HG02759 (cell line): ENCODE measurements around the gene ZFP42.
"Not testable (repeated sequence)": the region's sequence is repeated elsewhere in the genome, so short reads cannot be mapped to it uniquely, and the experiment has no call there.

Experiments used
- ATAC-seq: cut with Tn5 transposase; IDR thresholded peaks from one replicate; pipeline ENCODE4 v1.9.1; 2021; ENCODE audit warnings: mild to moderate bottlenecking, moderate library complexity; ENCODE audit not compliant: unreplicated experiment

The ZFP42 gene

DNA sequence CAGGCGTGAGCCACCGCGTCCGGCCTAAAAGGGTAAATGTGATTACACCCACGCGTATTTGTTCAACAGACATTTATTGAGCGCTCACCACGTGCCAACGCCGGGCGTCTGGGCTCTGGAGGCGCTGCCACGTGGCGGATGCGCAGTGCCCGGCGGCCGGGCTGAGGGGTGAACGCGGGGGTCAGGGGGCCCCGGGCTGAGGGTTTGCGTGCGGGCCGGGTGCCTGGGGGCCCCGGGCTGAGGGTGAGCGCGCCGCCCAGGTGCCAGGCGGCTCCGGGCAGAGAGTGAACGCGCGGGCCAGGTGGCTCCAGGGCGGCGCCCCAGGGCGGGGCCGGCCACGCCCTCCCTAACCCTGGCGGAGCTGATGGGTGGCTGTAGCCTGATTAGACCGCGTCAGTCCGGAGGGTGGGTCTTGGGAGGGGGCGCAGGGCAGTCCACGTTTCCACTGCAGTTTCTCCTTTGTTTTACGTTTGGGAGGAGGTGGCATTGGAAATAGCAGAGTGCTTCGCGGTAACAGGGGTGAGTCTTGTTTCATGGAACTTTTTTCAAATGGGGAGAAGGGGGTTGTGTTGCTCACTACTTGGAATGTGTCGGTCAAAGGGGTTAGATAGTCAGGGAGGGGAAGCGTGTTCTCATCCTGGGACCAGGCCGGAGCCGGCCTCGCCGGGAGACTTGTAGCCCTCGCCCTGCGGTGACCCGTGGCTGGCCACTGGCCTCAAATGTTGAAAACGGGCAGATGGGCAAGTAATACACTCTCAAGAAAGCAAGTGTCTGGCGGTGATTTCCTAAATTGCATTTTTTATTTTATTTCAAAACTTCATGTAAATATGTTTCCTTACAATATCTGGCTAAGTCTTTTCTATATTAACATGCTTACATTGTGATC is at the start of gene ZFP42:
ZFP42 (plus strand) TSS at position 450 of the 886 bp plus-strand sequence. CDS start 7,037 bp downstream, outside the sequence.
- no peak for ATAC-seq

DNA sequence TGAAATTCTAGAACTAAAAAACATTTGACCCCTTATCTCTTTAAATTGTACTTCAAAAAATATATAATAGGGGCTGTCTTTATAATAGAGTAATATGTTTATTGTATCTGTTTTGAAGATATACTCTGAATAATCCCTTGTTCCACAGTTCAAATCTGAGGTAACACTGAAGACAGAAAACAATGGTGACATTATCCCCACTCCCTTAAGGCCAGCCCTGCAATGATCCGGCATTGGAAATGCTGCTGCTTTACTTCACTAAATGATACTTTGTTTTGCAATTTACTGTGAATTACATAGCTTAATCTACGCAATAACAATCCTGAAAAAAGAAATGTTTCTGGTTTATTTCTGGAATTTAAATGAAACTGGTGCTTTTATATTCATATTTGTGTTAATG is 34.4 kb upstream of the ZFP42 start:
- ATAC-seq = no peak

- ATAC-seq = no peak
Observed at GRCh38 chr4:187961961-187962360, 33.6 kb upstream of the ZFP42 start.

GRCh38 chr4:187962926-187963325 is 32.6 kb upstream of the ZFP42 start:
- no peak for ATAC-seq

DNA sequence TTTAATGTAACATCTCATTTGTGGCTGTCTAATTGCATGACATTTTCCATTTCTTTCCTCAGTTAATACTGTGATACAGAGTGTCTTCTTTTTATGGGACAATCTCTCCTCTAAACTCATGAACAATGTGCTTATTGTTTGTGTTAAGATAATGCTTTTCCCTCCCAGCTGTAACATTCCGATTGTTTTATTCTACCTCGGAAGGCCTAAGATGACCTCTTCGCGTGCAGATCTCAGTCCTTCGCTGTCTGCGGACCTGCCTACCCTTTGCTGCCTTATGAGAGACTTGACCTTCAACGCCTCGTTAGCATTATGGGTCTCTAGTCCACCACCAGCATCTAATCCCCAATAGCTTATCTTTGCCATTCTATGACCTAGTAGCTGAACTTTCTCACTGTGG is 29.8 kb upstream of the ZFP42 start:
- no peak for ATAC-seq

- ATAC-seq = no peak
Observed at GRCh38 chr4:187972135-187972534, 23.4 kb upstream of the ZFP42 start.

GRCh38 chr4:187983746-187984145 is 11.8 kb upstream of the ZFP42 start:
- no peak for ATAC-seq

DNA sequence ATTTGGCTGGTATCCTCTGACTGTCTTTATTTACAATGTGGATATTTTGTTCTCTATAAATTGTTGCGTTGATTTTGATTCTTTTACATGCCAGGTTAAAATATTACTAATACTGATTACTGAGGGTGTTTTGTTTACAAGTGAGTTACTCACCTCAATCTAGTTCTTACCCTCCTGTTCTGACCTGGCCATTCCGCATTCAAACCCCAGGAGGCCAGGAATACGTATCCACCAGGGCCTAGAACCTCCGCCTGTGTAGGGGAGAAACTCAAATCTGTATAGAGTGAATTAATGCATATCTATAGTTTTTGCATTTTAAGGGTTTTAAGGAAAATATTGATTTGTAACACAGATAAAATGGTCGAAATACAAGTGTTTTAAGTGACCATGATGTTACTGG is 2.6 kb upstream of the ZFP42 start:
- no peak for ATAC-seq

DNA sequence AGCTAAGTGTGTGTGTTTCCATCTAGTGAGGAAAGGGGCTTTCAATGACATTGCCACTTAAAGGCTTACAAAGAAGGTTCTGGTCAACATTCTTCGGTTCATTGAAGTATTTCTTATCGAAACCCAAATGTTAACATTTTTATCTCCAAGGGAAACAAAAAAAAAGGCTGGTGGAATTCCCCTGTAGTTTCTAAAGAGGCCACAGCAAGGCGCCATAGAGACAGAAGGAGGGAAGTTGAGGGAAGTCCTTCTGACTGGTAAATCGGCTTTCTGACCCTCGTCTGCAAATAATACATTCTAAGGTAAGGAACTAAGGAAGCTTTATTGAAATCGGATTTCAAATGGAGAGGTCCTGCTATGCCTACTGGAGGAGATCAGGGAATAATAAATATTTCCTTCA is 1.7 kb upstream of the ZFP42 start:
- ATAC-seq = no peak

- no peak for ATAC-seq
Observed at GRCh38 chr4:187996502-187997177, 1.1 kb downstream of the ZFP42 start.

GRCh38 chr4:187997991-187998390 is 2.4 kb downstream of the ZFP42 start:
- ATAC-seq = not testable (repeated sequence)

- ATAC-seq = no peak
Observed at GRCh38 chr4:187999406-187999932, 3.9 kb downstream of the ZFP42 start.

DNA sequence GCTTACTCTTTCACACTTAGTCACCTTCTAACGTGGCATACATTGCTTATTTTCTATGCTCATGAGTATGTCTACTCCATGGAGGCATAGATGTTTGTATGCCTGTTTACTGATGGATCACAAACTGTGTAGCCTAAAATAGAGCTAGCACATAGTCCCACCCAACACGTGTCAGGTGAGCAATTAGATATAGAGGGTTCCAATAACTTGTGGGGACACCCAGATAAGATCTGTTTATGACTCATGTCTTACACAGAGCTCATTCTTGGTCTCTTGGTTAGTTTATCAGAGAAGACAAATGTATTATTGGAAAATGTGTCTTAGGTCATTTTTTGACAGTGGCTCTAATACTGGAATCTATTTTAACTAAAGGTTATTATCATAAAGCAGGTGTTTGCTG is 6.8 kb downstream of the ZFP42 start:
- ATAC-seq = no peak

DNA sequence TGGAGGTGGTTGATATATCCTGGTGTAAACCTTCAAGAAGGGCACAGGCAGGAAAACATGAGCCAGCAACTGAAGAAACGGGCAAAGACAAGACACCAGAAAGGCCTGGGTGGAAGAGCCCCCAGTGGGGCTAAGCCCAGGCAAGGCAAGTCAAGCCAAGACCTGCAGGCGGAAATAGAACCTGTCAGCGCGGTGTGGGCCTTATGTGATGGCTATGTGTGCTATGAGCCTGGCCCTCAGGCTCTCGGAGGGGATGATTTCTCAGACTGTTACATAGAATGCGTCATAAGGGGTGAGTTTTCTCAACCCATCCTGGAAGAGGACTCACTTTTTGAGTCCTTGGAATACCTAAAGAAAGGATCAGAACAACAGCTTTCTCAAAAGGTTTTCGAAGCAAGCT is 7.2 kb downstream of the ZFP42 start:
- ATAC-seq = no peak

DNA sequence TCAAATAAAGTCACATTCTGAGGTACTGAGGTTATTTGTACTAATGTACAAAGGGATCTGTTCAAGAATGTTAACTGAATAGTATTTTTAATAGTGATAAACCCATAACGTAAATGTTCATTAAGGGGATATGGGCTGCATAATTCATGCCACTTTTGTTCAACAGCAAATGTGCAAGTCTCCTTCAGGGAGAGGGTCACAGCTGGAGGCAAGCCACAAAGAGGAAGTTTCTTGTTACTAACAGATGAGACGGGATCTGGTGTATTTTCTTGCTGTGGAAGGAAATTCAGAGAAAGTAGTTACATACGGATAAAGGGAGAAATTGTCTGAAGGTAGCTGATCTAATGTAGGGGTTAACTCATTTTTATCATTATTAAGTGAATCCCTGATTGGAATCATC is 10.0 kb downstream of the ZFP42 start:
- no peak for ATAC-seq

- ATAC-seq = no peak
Observed at GRCh38 chr4:188006285-188006848, 10.8 kb downstream of the ZFP42 start.

- ATAC-seq = no peak
Observed at GRCh38 chr4:188008377-188008776, 12.8 kb downstream of the ZFP42 start.

- no peak for ATAC-seq
Observed at GRCh38 chr4:188012426-188012945, 16.9 kb downstream of the ZFP42 start.

DNA sequence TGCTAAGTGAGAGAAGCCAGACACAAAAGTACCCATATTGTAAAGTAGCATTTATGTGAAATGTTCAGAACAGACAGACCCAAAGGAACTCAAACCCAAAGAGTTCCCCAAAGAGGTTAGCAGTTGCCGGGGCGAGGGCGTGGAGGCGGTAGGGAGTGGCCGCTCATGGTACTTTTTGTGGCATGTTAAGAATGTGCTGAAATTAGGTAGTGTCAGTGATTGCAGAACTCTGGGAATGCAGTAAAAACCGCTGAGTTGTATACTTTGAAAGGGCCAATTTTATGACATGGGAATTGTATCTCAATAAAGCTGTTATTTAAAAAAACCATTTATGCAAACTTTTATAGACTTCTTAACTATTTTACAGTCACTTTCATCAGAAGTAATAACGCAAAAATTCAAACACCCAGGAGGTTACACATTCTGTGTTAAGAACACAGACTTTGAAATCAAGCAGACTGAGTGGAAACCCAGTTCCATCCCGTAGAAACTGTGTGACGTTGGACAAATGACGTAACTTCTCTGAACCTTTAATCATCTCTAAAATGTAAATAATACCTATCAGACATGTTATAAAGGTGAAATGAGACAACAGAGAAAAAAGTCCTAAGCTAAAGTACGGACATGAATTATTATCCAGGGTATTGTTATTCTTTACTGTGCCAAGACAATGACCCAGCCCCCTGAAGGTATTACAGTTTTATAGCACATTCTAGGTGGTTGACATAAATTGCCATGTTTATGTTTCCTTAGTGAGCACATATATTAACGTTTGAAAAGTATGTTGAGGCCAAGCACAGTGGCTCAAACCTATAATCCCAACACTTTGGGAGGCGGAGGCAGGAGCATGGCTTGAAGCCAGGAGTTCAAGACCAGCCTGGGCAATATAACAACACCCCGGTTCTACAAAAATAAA is 19.7 kb downstream of the ZFP42 start:
- no peak for ATAC-seq

DNA sequence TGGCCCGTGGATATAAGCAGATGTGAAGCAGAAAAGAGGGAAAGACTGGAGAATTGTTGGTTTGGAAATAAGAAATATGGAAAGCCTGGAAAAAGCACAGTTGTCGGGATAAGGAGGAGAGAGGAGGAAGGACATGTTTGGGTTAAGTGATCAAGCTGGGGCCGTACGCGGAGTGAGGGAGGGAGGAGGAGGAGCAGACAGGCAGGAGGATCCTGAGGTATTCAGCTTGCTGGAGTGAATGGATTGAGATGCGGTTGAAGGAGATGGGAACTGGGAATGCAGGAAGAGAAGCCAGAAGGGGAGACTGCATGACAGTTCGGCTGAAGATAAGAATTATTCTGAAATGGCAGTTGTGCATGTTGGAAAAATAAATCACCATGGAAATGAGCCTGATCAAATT is 21.2 kb downstream of the ZFP42 start:
- no peak for ATAC-seq
